Mesothelial cell of epicardium (in vitro differentiated cells): ENCODE measurements around the gene CYLD. TPM values are rescaled to one million over a fixed set of nuclear protein-coding genes. Genes with fewer than 3 reads are reported as not detected.

ENCODE experiments used
- DNase-seq, 2 experiments: peaks; one replicate each; pipeline ENCODE4 v3.0.0; 2021; ENCODE audit warnings: low spot score in 2 of 2; ENCODE audit not compliant: unreplicated experiment in 2 of 2
- H3K27ac Mint-ChIP-seq: 2 replicates; pipeline ENCODE4 v1.8.0; 2021; ENCODE audit warnings: mixed read lengths
- H3K27me3 Mint-ChIP-seq: 2 replicates; pipeline ENCODE4 v1.8.0; 2021; ENCODE audit warnings: low read depth, mixed read lengths
- H3K36me3 Mint-ChIP-seq: 2 replicates; pipeline ENCODE4 v1.8.0; 2021; ENCODE audit warnings: mixed read lengths
- H3K4me1 Mint-ChIP-seq: 2 replicates; pipeline ENCODE4 v1.8.0; 2021; ENCODE audit warnings: mixed read lengths
- H3K4me3 Mint-ChIP-seq: 2 replicates; pipeline ENCODE4 v1.8.0; 2021; ENCODE audit warnings: mild to moderate bottlenecking, moderate library complexity, mixed read lengths
- H3K9me3 Mint-ChIP-seq: 2 replicates; pipeline ENCODE4 v1.8.0; 2021; ENCODE audit warnings: mixed read lengths
- CTCF ChIP-seq: fragments of 200-600 bp; sonication (generic); IDR thresholded peaks from one replicate; pipeline ENCODE4 v1.5.0; 2021; ENCODE audit warnings: antibody characterized with exemption; ENCODE audit not compliant: unreplicated experiment
- total RNA-seq: library from RNA; stranded (reverse); gene quantifications from 3 replicates; pipeline ENCODE4 v1.2.1, GENCODE V29; 2021

CYLD gene
- total RNA-seq, 1 donor from 2014 or later, result 20.6 TPM

DNA sequence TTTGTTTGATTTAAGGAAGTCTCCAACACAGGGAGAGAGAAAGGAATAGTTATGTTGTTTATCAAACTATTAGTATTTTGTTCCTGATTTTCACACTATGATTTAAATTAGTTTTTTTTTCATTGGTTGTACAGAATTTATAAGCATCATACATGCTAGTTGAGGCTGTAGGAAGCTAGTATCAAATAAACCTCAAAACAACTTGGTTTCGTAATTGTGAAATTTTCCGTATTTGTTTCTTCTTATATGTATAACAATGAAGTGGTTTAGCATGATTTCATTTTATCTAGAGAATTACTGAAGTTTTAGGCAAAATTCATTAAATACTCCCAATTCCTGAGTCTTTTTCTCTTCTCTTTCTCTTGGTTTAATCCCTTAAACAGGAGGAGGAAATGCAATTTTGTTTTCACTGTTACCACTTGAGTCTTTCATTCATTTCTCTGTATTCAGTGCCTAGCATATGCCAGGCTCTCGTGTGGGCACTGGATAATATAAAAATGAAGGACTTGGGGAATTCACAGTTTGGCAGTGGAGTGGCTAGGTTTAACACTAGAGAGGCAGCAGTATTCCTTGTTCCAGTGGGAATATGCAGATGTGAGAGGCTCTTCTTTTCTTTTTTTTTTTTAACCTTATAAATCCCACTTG, 1.8 kb downstream of the CYLD start:
- peaks cover 15% of the 10 kb centered on the region for H3K4me1 Mint-ChIP-seq
- peaks cover 10% of the 10 kb centered on the region for H3K27me3 Mint-ChIP-seq
- peaks cover 2% of the 10 kb centered on the region for H3K36me3 Mint-ChIP-seq
- peak overlapping the region; percentile 76 for H3K4me3 Mint-ChIP-seq
- TF ChIP-seq CTCF, result no peak
- no peaks in the 10 kb centered on the region for H3K9me3 Mint-ChIP-seq
- no peak overlapping the region for H3K27ac Mint-ChIP-seq
- DNase-seq, result no peak

- H3K27ac Mint-ChIP-seq, result no peak overlapping the region
Measured at GRCh38 chr16:50744881-50745280, 3.0 kb downstream of the CYLD start.

DNA sequence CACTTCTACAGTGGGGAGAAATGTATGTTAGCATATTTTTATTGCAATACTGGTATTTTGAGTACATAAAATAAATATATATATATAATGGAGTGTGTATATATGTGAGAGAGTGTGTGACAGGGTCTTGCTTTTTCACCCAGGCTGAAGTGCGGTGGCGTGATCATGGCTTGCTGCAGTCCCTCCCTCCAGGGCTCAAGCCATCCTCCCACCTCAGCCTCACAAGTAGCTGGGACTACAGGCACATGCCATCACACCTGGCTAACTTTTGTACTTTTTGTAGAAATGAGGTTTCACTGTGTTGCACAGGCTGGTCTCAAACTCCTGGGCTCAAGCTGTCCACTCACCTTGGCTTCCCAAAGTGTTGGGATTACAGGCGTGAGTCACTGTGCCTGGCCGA, 4.1 kb downstream of the CYLD start:
- Mint-ChIP-seq H3K4me3 (no peak overlapping the region), H3K27ac (no peak overlapping the region), H3K4me1 (peaks cover 15% of the 10 kb centered on the region), H3K27me3 (no peaks in the 10 kb centered on the region), H3K9me3 (no peaks in the 10 kb centered on the region), H3K36me3 (peaks cover 7% of the 10 kb centered on the region)
- TF ChIP-seq CTCF, result no peak
- no peak for DNase-seq

More at GRCh38 chr16:50744881-50745280, 3.0 kb downstream of the CYLD start:
- Mint-ChIP-seq H3K36me3 (peaks cover 7% of the 10 kb centered on the region), H3K4me1 (peaks cover 15% of the 10 kb centered on the region), H3K4me3 (no peak overlapping the region), H3K9me3 (no peaks in the 10 kb centered on the region), H3K27me3 (peaks cover 2% of the 10 kb centered on the region)
- no peak for DNase-seq
- TF ChIP-seq CTCF, result no peak

DNA sequence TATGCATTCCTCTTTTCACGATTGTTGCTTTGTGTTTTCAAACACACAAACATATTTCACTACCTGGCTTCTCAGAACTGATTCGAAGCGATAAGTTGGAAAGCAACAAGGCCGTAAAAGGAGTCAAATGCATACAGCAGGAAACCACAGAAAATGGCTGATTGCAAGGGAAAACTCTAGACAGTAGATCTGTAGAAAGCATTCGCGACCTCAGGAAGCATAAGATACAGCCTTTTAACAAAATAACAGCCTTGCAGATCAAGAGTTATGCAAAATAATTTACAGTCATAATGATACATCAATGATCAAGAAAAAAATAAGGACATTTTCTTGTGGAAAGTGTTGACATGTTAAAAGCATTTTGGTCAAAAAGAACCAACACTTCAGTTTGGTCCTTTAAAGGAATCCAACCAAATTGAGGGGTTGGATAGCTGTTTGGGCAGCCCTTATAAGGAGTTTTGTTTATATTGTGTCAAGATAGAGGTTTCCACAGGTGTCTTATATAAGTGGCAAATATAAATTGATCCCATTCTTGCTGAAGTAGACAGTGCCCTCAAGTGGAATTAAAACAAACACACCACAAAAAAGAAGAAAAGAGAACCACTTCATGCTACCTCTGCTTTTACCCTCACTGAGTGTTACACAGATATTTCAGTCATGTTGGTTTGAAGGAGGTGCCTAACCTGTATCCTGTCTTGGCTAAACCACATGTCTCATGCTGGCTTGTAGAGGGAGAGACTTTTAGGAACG, 5.5 kb downstream of the CYLD start:
- TF ChIP-seq CTCF, result no peak
- H3K27ac Mint-ChIP-seq, result no peak overlapping the region
- H3K4me1 Mint-ChIP-seq, result peaks cover 8% of the 10 kb centered on the region
- no peaks in the 10 kb centered on the region for H3K9me3 Mint-ChIP-seq
- no peak overlapping the region for H3K4me3 Mint-ChIP-seq
- peaks cover 7% of the 10 kb centered on the region for H3K36me3 Mint-ChIP-seq
- H3K27me3 Mint-ChIP-seq, result no peaks in the 10 kb centered on the region
- DNase-seq, result no peak

- no peak overlapping the region for H3K27ac Mint-ChIP-seq
- no peaks in the 10 kb centered on the region for H3K4me1 Mint-ChIP-seq
- peaks cover 20% of the 10 kb centered on the region for H3K36me3 Mint-ChIP-seq
- no peak for TF ChIP-seq CTCF
- H3K4me3 Mint-ChIP-seq, result no peak overlapping the region
- H3K9me3 Mint-ChIP-seq, result no peaks in the 10 kb centered on the region
- DNase-seq, result no peak
- no peaks in the 10 kb centered on the region for H3K27me3 Mint-ChIP-seq
Measured at GRCh38 chr16:50751528-50751927, 9.6 kb downstream of the CYLD start.
